Liver (tissue), 9 donors: Measurements from ENCODE around the gene ATP2B2. TPM values are rescaled to one million over a fixed set of nuclear protein-coding genes. Genes with fewer than 3 reads are reported as not detected.

Experiments
- DNase-seq: peaks from one replicate; pipeline ENCODE4 v3.0.0-alpha.2; 2017; ENCODE audit warnings: low spot score
- H3K27ac ChIP-seq, 2 donors: one replicate each; pipeline ENCODE4 v1.7.0; 2013; ENCODE audit warnings: inconsistent platforms in 2 of 2, low read length in 2 of 2, control low read depth in 1 of 2, low read depth in 1 of 2, mild to moderate bottlenecking in 1 of 2
- H3K27me3 ChIP-seq, 4 donors: one replicate each; pipeline versions ENCODE4 v1.6.1 to v1.7.0; 2013; ENCODE audit warnings: low read length in 3 of 4, inconsistent platforms in 1 of 4, mild to moderate bottlenecking in 1 of 4, moderate library complexity in 1 of 4; ENCODE audit not compliant: control insufficient read depth in 4 of 4, insufficient read depth in 4 of 4
- H3K36me3 ChIP-seq, 4 donors: one replicate each; pipeline versions ENCODE4 v1.6.1 to v1.7.0; 2013; ENCODE audit warnings: low read length in 3 of 4, mild to moderate bottlenecking in 3 of 4, low read depth in 1 of 4, moderate library complexity in 1 of 4; ENCODE audit not compliant: control insufficient read depth in 4 of 4, insufficient read depth in 3 of 4
- H3K4me1 ChIP-seq, 4 donors: one replicate each; pipeline versions ENCODE4 v1.6.1 to v1.7.0; 2013; ENCODE audit warnings: low read length in 3 of 4, mild to moderate bottlenecking in 3 of 4, moderate library complexity in 1 of 4; ENCODE audit not compliant: control insufficient read depth in 4 of 4, insufficient read depth in 4 of 4
- H3K4me3 ChIP-seq, 3 donors: one replicate each; pipeline versions ENCODE4 v1.6.1 to v1.7.0; 2013; ENCODE audit warnings: low read length in 3 of 3, control low read depth in 1 of 3, low read depth in 1 of 3, mild to moderate bottlenecking in 1 of 3
- H3K9ac ChIP-seq, 2 donors: one replicate each; pipeline ENCODE4 v1.7.0; 2013; ENCODE audit warnings: low read length in 2 of 2, mild to moderate bottlenecking in 2 of 2, moderate library complexity in 2 of 2, control low read depth in 1 of 2, low read depth in 1 of 2
- H3K9me3 ChIP-seq, 4 donors: one replicate each; pipeline versions ENCODE4 v1.6.1 to v1.7.0; 2013; ENCODE audit warnings: low read length in 3 of 4; ENCODE audit not compliant: control insufficient read depth in 4 of 4
- EGR1 ChIP-seq, 2 donors: IDR thresholded peaks; 2 replicates each; pipeline ENCODE4 v1.6.1; 2016 to 2018; ENCODE audit warnings: antibody characterized with exemption in 2 of 2, low read depth in 2 of 2
- FOXA1 ChIP-seq: IDR thresholded peaks from 2 replicates; pipeline ENCODE4 v1.6.1; 2016; ENCODE audit warnings: antibody characterized with exemption
- FOXA2 ChIP-seq: IDR thresholded peaks from 2 replicates; pipeline ENCODE4 v1.6.1; 2016; ENCODE audit warnings: antibody characterized with exemption
- GABPA ChIP-seq, 2 donors: IDR thresholded peaks in 1 of 2; conservative IDR thresholded peaks in 1 of 2; 2 replicates each; pipeline ENCODE4 v1.6.1; 2016; ENCODE audit warnings: antibody characterized with exemption in 2 of 2, mild to moderate bottlenecking in 1 of 2, moderate library complexity in 1 of 2
- HNF4A ChIP-seq, 2 donors: conservative IDR thresholded peaks; 2 replicates each; pipeline ENCODE4 v1.6.1; 2016; ENCODE audit warnings: antibody characterized with exemption in 2 of 2, mild to moderate bottlenecking in 2 of 2
- HNF4G ChIP-seq: IDR thresholded peaks from 2 replicates; pipeline ENCODE4 v1.6.1; 2016; ENCODE audit warnings: antibody characterized with exemption
- JUND ChIP-seq, 2 donors: IDR thresholded peaks; 2 replicates each; pipeline ENCODE4 v1.6.1; 2016; ENCODE audit warnings: antibody characterized with exemption in 2 of 2
- NR2F2 ChIP-seq: IDR thresholded peaks from 2 replicates; pipeline ENCODE4 v1.6.1; 2016; ENCODE audit warnings: antibody characterized with exemption
- RAD21 ChIP-seq, 2 donors: IDR thresholded peaks; 2 replicates each; pipeline ENCODE4 v1.6.1; 2016; ENCODE audit warnings: antibody characterized with exemption in 2 of 2, mild to moderate bottlenecking in 2 of 2
- RXRA ChIP-seq, 2 donors: IDR thresholded peaks; 2 replicates each; pipeline ENCODE4 v1.6.1; 2017 to 2018; ENCODE audit warnings: antibody characterized with exemption in 2 of 2, mild to moderate bottlenecking in 1 of 2
- SP1 ChIP-seq: IDR thresholded peaks from 2 replicates; pipeline ENCODE4 v1.6.1; 2018; ENCODE audit warnings: antibody characterized with exemption, mild to moderate bottlenecking
- YY1 ChIP-seq: IDR thresholded peaks from 2 replicates; pipeline ENCODE4 v1.6.1; 2016; ENCODE audit warnings: antibody characterized with exemption, mild to moderate bottlenecking
- WGBS: extraction: QIAGEN DNeasy Blood & Tissue Kit; methylation state at CpG from one replicate; pipeline ENCODE4 v1.1.7; 2013; 5-methylcytosine and 5-hydroxymethylcytosine counted together
- polyA plus RNA-seq, 2 donors: library from polyadenylated mRNA; stranded (reverse) in 1 of 2; unstranded in 1 of 2; fragments of 200-250 nt in 1 of 2; fragments of >200 nt in 1 of 2; fragmentation: Nextera tagmentation in 1 of 2; extraction: Ambion mirVana in 1 of 2; gene quantifications; one replicate each; pipeline versions ENCODE4 v1.2.1 to v1.2.3, GENCODE V29; 2013 to 2015
- total RNA-seq, 2 donors: library from RNA; depleted of rRNA; stranded (reverse); fragments of >200 nt; gene quantifications; one replicate each; pipeline ENCODE4 v1.2.3, GENCODE V29; 2014
- TF ChIP-seq, protein P1 (sequence below): IDR thresholded peaks from 2 replicates; pipeline ENCODE4 v1.6.1; 2016; ENCODE audit warnings: antibody characterized with exemption
- TF ChIP-seq, protein P2 (sequence below): fragments of 150-350 bp; IDR thresholded peaks from 2 replicates; pipeline ENCODE4 v1.5.1; 2017; ENCODE audit warnings: improper control_type of control experiment, low read depth, low read length; ENCODE audit not compliant: missing input control
- TF ChIP-seq, protein P3 (sequence below): IDR thresholded peaks from 2 replicates; pipeline ENCODE4 v1.6.1; 2016; ENCODE audit warnings: antibody characterized with exemption, mild to moderate bottlenecking
- TF ChIP-seq, protein P4 (sequence below): IDR thresholded peaks from 2 replicates; pipeline ENCODE4 v1.6.1; 2016; ENCODE audit warnings: antibody characterized with exemption
- donor health status: healthy.
- donor health status: healthy.
- donor health status: healthy.
- donor health status: healthy.
- donor health status: healthy.

The ATP2B2 gene
- total and polyA plus RNA-seq, 4 donors: 10.4 to 27.8 (median 20.7) TPM

DNA sequence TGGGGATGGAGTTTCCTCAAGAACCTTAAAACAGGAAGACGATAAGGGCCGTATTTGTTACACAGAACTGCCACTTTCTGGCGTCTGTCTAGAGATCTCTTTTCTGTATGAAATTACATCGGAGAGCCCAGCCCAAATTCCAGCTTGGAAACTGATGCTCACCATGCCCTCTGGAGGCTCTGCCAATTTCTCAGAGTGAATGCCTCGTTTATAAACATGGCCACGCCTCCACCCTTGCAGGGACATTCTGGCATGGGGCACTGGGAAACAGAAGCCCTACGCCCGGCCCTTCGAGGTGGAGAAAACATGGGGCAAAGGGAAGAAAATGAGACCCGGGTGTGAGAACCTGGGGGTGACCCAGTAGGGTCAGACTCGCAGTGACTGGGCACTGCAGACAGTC lies 131.1 kb downstream of the ATP2B2 start:
- H3K27me3 ChIP-seq: no peaks in the 10 kb centered on the region
- H3K9me3 ChIP-seq: no peaks in the 10 kb centered on the region
- DNase-seq: no peak
- no peak overlapping the region for H3K9ac ChIP-seq
- peaks cover 2 to 66% (median 31%) of the 10 kb centered on the region in 4 donors for H3K36me3 ChIP-seq
- no peak overlapping the region for H3K27ac ChIP-seq
- H3K4me1 ChIP-seq: no peaks in the 10 kb centered on the region
- TF ChIP-seq, protein P1, sequence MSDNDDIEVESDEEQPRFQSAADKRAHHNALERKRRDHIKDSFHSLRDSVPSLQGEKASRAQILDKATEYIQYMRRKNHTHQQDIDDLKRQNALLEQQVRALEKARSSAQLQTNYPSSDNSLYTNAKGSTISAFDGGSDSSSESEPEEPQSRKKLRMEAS: no peak
- TF ChIP-seq, protein P2, sequence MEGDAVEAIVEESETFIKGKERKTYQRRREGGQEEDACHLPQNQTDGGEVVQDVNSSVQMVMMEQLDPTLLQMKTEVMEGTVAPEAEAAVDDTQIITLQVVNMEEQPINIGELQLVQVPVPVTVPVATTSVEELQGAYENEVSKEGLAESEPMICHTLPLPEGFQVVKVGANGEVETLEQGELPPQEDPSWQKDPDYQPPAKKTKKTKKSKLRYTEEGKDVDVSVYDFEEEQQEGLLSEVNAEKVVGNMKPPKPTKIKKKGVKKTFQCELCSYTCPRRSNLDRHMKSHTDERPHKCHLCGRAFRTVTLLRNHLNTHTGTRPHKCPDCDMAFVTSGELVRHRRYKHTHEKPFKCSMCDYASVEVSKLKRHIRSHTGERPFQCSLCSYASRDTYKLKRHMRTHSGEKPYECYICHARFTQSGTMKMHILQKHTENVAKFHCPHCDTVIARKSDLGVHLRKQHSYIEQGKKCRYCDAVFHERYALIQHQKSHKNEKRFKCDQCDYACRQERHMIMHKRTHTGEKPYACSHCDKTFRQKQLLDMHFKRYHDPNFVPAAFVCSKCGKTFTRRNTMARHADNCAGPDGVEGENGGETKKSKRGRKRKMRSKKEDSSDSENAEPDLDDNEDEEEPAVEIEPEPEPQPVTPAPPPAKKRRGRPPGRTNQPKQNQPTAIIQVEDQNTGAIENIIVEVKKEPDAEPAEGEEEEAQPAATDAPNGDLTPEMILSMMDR: no peak
- TF ChIP-seq EGR1 (IDR thresholded peaks at IDR 0.05; ENCODE audit: low read depth in 2 of 2) (no peak), YY1 (no peak), FOXA2 (no peak), GABPA (IDR thresholded peaks at IDR 0.05 in 1 of 2, conservative IDR thresholded peaks at IDR 0.05 in 1 of 2) (no peak), RXRA (IDR thresholded peaks at IDR 0.05) (no peak), HNF4A (conservative IDR thresholded peaks at IDR 0.05) (no peak), FOXA1 (no peak), SP1 (no peak), HNF4G (no peak), JUND (IDR thresholded peaks at IDR 0.05) (no peak)
- TF ChIP-seq, protein P3, sequence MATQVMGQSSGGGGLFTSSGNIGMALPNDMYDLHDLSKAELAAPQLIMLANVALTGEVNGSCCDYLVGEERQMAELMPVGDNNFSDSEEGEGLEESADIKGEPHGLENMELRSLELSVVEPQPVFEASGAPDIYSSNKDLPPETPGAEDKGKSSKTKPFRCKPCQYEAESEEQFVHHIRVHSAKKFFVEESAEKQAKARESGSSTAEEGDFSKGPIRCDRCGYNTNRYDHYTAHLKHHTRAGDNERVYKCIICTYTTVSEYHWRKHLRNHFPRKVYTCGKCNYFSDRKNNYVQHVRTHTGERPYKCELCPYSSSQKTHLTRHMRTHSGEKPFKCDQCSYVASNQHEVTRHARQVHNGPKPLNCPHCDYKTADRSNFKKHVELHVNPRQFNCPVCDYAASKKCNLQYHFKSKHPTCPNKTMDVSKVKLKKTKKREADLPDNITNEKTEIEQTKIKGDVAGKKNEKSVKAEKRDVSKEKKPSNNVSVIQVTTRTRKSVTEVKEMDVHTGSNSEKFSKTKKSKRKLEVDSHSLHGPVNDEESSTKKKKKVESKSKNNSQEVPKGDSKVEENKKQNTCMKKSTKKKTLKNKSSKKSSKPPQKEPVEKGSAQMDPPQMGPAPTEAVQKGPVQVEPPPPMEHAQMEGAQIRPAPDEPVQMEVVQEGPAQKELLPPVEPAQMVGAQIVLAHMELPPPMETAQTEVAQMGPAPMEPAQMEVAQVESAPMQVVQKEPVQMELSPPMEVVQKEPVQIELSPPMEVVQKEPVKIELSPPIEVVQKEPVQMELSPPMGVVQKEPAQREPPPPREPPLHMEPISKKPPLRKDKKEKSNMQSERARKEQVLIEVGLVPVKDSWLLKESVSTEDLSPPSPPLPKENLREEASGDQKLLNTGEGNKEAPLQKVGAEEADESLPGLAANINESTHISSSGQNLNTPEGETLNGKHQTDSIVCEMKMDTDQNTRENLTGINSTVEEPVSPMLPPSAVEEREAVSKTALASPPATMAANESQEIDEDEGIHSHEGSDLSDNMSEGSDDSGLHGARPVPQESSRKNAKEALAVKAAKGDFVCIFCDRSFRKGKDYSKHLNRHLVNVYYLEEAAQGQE: no peak
- no peak overlapping the region for H3K4me3 ChIP-seq
- 79% methylated on average over 11 of the region's 11 CpGs for WGBS

DNA sequence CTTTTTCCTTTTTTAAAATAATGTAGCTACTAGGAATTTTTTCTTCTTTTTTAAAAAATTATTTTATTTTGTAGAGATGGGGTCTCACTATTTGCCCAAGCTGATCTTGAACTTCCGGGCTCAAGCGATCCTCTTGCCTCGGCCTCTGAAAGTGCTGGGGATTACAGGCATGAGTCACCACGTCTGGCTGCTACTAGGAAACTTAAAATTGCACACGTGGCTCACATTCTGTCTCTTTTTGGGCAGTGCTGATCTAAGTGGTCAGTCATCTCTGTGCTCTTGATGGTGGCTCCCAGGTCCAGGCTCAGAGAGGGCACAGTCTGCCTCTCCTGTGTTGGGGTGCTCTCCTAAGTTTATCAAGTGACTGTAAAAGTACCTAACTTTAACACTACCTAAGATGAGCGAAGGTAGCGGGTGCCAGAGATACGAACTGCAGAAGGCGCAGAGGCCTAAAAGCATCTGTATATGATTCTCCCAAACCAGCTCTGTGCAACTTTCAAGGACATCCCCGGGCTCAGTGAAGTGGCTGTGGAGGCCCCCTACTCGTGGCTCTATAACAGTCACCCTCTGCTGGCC lies 131.6 kb downstream of the ATP2B2 start:
- Histone ChIP-seq H3K36me3 (peaks cover 4 to 68% (median 30%) of the 10 kb centered on the region in 4 donors), H3K9ac (no peak overlapping the region), H3K27ac (no peak overlapping the region), H3K27me3 (no peaks in the 10 kb centered on the region), H3K4me1 (no peaks in the 10 kb centered on the region), H3K9me3 (no peaks in the 10 kb centered on the region), H3K4me3 (no peak overlapping the region)
- DNase-seq: no peak
- WGBS: 85% methylated on average over 11 of the region's 11 CpGs
- no peak for TF ChIP-seq JUND (IDR thresholded peaks at IDR 0.05)
- TF ChIP-seq RAD21 (IDR thresholded peaks at IDR 0.05): no peak
- no peak for TF ChIP-seq FOXA1
- TF ChIP-seq, protein P4, sequence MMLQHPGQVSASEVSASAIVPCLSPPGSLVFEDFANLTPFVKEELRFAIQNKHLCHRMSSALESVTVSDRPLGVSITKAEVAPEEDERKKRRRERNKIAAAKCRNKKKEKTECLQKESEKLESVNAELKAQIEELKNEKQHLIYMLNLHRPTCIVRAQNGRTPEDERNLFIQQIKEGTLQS: no peak
- TF ChIP-seq, protein P1: no peak
- TF ChIP-seq, protein P3: no peak
- no peak for TF ChIP-seq SP1
- TF ChIP-seq, protein P2: no peak
- no peak for TF ChIP-seq RXRA (IDR thresholded peaks at IDR 0.05)
- no peak for TF ChIP-seq NR2F2
